ENCODE measurements around the gene MED27. TPM values are rescaled to one million over a fixed set of nuclear protein-coding genes. Genes with fewer than 3 reads are reported as not detected.

The MED27 gene
- total and polyA plus RNA-seq, 8 donors = 3.2 to 11.7 (median 5.8) TPM

- H3K27me3 ChIP-seq = no peaks in the 10 kb centered on the region
- 93 to 95% methylated on average over 13 of the region's 13 CpGs for WGBS, 2 donors
- H3K36me3 ChIP-seq = no peaks in the 10 kb centered on the region
- H3K27ac ChIP-seq = no peak overlapping the region
- no peak for DNase-seq
- no peak for FAIRE-seq
- TF ChIP-seq CTCF (IDR thresholded peaks at IDR 0.05) = no peak
- no peak for ATAC-seq
- no peaks in the 10 kb centered on the region for H3K9me3 ChIP-seq
- intact Hi-C loops (cut with DNase I) = no loop called here
- no peak overlapping the region for H3K4me3 ChIP-seq
- H3K4me1 ChIP-seq = no peaks in the 10 kb centered on the region
These were observed 205.7 kb downstream of the MED27 start for GRCh38 chr9:131873891-131874440.

GRCh38 chr9:131873335-131873734 is 206.3 kb downstream of the MED27 start:
- Histone ChIP-seq H3K27me3 (no peaks in the 10 kb centered on the region), H3K4me3 (no peak overlapping the region), H3K9me3 (no peaks in the 10 kb centered on the region), H3K36me3 (no peaks in the 10 kb centered on the region), H3K27ac (no peak overlapping the region), H3K4me1 (no peaks in the 10 kb centered on the region)
- DNase-seq = no peak
- intact Hi-C loops (cut with DNase I) = no loop called here
- WGBS, 2 donors = 88 to 92% methylated on average over 9 of the region's 9 CpGs
- no peak for ATAC-seq
- no peak for TF ChIP-seq CTCF (IDR thresholded peaks at IDR 0.05)
- no peak for FAIRE-seq

- Histone ChIP-seq H3K27me3 (no peaks in the 10 kb centered on the region), H3K27ac (no peak overlapping the region), H3K9me3 (no peaks in the 10 kb centered on the region), H3K4me1 (no peaks in the 10 kb centered on the region), H3K4me3 (no peak overlapping the region), H3K36me3 (no peaks in the 10 kb centered on the region)
- ATAC-seq = no peak
- 89 to 91% methylated on average over 4 of the region's 4 CpGs for WGBS, 2 donors
- no peak for TF ChIP-seq CTCF (IDR thresholded peaks at IDR 0.05)
- DNase-seq = no peak
- intact Hi-C loops (cut with DNase I) = no loop called here
- FAIRE-seq = no peak
These were observed 207.0 kb downstream of the MED27 start for GRCh38 chr9:131872702-131873101.

GRCh38 chr9:131872006-131872405 is 207.7 kb downstream of the MED27 start:
- intact Hi-C loops (cut with DNase I) = no loop called here
- no peak for TF ChIP-seq CTCF (IDR thresholded peaks at IDR 0.05)
- WGBS, 2 donors = 93 to 95% methylated on average over 15 of the region's 15 CpGs
- FAIRE-seq (no peak), DNase-seq (peak in 1 of 6 donors; percentile 43), ATAC-seq (no peak)
- no peaks in the 10 kb centered on the region for H3K4me1 ChIP-seq
- no peaks in the 10 kb centered on the region for H3K9me3 ChIP-seq
- H3K27me3 ChIP-seq = no peaks in the 10 kb centered on the region
- no peaks in the 10 kb centered on the region for H3K36me3 ChIP-seq
- H3K4me3 ChIP-seq = no peak overlapping the region
- no peak overlapping the region for H3K27ac ChIP-seq

- no peaks in the 10 kb centered on the region for H3K9me3 ChIP-seq
- DNase-seq (peak in 1 of 6 donors; percentile 40), ATAC-seq (no peak), FAIRE-seq (no peak)
- no peak for TF ChIP-seq CTCF (IDR thresholded peaks at IDR 0.05)
- no peak overlapping the region for H3K27ac ChIP-seq
- intact Hi-C loops (cut with DNase I) = no loop called here
- no peaks in the 10 kb centered on the region for H3K36me3 ChIP-seq
- WGBS, 2 donors = 89 to 97% methylated on average over 12 of the region's 12 CpGs
- no peaks in the 10 kb centered on the region for H3K27me3 ChIP-seq
- H3K4me1 ChIP-seq = no peaks in the 10 kb centered on the region
- no peak overlapping the region for H3K4me3 ChIP-seq
These were observed 209.5 kb downstream of the MED27 start for GRCh38 chr9:131870156-131870555.

Measured in pancreas (tissue), 10 donors.